ENCODE results near the gene ZNF212. TPM values are rescaled to one million over a fixed set of nuclear protein-coding genes. Genes with fewer than 3 reads are reported as not detected.

The ZNF212 gene
- polyA plus RNA-seq, 4 donors, result 15.5 to 21.2 (median 18.0) TPM

DNA sequence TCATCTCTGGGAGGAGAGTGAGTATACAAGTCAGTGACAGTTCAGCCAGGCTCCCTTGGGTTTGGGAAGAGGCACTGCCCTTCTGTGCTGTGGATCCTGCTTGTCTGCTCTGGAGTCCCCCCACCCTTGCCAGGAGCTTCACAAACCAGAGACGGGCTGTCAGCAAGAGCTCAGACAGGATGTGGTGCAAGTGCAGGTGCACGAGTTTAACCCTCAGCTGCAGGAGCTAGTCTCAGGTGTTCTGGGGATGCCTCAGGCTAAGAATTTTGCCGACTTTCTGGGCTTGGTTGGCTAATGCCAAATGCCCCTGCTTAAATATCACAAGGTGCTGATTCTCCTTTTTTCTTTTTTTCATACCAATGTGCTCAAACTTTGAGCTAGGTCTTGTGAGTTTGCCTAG, 44.9 kb downstream of the ZNF212 start:
- DNase-seq (ENCODE audit: low read depth in 4 of 4, low spot score in 3 of 4), result no peak

DNA sequence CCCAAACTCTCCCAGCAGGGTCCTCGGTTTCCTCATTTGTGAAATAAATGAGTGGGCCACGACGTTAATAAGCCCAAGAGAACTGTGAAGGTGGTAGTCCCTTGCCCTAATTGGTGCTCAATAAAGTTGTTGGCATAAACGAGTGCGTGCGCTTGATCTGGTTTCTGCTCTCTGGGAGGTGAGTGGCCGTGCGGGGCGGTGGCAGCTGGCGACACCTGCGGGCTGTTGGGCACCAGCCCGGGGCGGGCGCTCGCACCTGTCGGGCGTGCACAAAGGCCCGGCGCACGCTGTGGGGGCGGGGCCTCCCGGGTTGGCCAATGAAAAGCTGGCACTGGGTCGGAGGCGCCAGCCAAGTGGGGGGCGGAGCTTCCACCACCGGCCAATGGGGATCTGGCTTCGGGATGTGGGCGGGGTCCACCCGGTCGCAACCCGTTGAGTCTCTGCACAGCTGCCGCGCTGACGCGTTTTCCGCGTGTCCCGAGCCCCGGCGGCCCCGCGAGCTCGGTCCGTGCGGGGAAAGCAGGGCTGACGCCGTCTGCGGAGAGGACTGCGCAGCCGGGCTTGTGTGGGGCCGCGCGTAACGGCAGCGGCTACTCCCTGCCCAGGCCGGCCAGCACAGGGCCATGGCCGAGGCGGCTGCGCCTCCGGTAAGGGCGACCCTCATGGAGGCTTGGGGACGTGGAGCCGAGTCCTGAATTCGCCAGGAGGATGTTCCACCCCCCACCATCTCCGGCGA, 45.6 kb downstream of the ZNF212 start:
- DNase-seq (ENCODE audit: low read depth in 4 of 4, low spot score in 3 of 4), result peak; percentile 65 to 82 (median 80)

DNA sequence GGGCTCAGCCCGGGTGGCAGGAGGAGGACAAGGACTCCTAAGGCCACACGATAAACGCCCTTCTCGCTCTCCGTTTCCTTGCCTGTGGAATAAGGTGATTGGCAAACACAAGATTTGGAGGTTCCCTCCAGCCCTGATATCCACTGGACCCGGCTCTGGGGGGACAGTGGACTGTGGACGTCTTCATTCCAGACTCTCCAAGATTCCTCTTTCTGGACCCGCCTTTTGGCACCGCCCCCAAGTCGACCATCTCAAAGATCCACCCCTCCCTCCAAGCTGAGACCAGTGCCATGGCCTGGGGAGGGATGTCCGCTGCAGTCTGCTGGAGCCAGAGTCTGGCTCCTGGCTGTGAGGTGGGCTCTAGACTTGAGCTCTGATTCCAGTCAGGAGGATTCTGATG, 46.2 kb downstream of the ZNF212 start:
- peak in 2 of 4 donors; percentile 10 to 14 for DNase-seq (ENCODE audit: low read depth in 4 of 4, low spot score in 3 of 4)

DNA sequence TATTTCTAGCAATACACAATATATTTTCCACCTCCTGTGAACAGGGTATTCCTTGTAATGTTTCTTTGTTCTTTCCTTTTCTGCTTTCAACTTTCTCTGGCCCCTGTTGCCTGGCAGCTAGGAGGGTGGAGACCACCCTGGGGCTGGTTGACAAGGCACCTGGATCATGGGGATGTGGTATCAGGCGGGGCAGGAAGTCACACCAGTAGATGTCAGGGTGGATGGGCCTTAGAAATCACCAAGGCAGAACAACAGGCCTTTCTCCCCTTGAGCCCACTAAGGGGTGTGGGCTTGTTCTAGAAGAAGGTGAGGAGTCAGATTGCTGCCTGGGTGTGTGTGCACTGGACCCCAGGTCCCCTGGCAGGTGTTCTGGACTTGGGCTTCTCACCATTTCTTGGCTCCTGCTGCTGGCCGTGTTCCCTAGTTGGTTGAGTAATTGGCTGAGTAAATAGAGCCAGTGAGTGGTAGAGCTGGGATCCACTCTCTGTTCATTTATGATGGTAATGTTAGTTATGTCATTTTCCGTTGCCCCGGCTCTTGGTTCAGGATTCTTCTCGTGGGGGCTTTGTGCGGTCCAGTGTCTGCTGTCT, 47.5 kb downstream of the ZNF212 start:
- DNase-seq (ENCODE audit: low read depth in 4 of 4, low spot score in 3 of 4), result no peak

DNA sequence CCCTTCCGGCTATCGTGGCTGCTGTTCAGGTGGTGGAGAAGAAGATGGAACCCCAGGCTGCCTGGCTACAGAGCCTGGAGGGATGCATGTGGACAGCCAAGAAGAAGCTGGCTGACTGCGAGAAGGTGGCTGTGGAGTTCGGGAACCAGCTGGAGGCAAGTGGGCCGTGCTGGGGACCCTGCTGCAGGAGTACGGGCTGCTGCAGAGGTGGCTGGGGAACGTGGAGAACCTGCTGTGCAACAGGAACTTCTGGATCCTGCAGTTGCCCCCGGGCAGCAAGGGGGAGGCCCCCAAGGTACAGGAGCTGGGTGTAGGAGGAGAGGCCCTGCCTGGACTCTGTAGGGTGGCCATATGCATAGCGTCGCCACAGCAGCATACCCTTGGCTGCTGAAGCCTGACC, 48.2 kb downstream of the ZNF212 start:
- no peak for DNase-seq (ENCODE audit: low read depth in 4 of 4, low spot score in 3 of 4)

DNA sequence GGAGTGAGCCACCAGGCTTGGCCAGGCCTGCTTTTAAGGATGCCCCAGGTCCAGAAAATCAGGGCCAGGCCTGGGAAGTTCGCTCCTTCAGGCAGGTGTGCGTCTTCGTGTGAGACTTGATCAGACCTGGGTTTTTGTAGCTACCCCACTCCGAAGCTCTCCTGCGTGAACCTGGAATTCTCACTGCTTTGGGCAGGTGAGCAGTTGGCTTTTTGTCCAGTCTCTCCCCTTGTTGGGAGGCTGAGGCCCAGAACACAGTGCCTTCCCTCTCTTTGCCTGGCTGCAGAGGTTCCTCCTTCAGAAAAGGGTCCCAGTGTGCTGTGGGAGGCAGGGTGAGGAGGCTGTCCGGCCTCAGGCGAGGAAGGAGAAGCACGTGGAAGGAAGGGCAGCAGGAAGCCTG, 49.8 kb downstream of the ZNF212 start:
- no peak for DNase-seq (ENCODE audit: low read depth in 4 of 4, low spot score in 3 of 4)

DNA sequence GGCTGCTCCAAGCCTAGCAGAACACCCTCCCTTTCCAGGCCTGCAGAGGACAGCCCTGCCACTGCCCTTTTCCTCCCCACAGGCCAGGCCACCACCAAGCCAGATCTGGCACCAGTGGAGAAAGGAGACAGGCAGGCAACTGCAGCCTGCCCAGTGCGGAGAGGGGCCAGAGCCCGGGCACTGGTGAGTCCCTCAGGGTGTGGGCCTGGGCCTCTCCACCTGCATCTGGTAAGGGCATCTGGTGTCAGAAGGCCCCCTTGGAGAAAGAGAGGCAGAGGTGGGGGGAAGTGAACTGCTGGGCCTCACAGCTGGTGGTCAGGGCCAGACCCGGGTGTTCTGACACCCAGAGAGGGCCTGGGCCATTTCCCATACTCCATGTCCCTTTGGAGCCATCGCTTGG, 50.4 kb downstream of the ZNF212 start:
- DNase-seq (ENCODE audit: low read depth in 4 of 4, low spot score in 3 of 4), result no peak

DNA sequence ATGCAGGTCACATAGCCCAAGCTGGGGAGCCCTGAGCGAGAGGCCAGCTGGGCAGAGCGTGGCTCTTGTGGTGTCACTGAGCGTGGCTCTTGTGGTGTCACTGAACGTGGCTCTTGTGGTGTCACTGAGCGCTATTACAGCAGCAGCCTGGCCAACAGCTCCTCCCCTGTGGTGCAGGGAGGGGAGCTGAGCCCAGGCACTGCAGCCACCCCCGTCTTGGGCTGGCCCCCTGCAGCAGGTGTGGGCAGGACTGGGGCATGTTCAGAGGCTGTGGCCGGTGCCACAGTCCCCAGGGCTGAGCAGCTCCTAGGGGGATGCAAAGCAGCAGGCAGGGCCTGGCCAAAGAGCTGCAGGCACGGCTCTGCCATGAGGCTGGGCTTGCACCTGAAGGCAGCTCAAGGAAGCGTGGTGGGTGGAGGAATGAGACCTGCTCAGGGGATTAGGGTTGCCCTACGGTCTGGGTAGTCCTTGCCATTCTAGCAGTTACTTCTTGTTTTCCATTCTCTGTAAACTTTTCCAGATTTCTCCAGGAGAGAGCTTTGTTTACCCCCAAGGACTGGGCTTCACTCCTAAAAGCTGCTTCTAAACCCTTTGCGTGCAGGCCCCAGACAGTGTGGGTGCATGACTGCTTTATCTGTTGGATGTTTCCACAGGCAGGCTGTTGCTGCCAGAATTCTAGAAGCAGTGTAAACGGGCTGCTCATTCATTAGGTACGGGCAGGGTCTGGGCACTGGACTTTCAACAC, 51.8 kb downstream of the ZNF212 start:
- DNase-seq (ENCODE audit: low read depth in 4 of 4, low spot score in 3 of 4), result no peak

DNA sequence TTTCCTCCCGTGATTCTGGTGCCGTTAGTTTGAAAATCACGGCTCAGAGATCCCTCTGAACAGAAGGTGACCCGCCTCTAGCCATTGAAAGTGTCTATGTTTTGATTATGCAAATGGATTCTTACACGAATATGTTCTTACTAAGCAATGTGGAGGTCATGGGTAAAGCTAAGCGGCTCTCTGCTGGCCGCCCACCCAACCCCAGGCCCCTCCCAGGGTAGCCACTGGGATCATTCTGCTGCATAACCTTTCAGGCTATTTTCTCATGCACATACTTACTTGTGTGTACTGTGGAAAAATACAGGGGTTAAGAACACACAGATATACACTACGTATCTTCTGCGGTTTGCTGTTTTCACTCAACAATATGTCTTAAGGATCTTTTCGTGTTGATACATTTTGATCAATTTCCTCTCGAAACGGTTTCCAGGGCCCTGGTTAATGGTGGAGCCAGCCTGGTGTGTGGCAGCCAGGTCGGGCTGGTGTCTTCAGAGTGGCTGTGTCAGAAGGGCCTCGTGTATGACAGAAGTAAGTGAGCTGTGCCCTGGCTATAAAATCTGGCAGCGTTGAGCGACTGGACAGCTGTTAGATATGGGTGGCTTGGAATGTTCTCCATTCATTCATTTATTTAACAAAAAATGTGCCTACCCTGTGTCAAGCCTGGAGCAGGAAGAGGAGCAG, 52.5 kb downstream of the ZNF212 start:
- no peak for DNase-seq (ENCODE audit: low read depth in 4 of 4, low spot score in 3 of 4)

DNA sequence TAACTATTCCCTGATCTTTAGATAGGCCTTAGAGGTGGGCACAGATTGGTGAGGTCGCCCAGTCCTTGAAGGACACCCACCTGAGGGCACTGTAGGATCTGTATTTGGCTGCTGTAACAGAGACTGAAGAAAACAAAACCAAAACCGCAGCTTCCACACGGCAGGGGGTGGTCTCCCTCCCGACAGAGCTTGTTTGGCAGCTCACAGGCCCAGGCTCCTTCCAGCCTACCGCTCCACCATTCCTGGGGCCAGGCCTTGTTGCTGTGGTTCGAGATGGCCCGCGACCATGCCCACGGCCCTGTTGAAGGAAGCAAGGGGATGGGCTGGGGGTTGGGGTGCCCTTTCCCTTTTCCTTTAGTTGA, 53.0 kb downstream of the ZNF212 start:
- no peak for DNase-seq (ENCODE audit: low read depth in 4 of 4, low spot score in 3 of 4)

DNA sequence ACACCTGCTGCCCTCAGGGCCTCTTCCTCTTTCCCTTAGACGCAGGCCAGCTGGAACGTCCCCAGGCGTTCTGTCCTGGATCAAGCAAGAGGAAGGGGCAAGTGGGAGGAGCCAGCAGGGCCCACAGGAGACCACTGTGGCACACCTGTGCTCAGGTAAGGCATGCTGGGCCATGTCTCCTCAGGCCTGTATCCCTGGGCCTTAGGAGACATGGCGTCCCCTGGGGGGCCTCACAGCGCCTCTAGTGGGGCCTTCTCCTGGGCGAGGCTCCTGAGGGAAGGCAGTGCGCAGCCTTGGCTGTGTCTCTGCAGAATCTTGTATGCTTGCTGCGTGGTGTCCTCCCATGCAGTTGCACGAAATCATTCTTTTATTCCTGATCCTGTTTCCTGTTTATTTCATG, 53.9 kb downstream of the ZNF212 start:
- DNase-seq (ENCODE audit: low read depth in 4 of 4, low spot score in 3 of 4), result no peak

DNA sequence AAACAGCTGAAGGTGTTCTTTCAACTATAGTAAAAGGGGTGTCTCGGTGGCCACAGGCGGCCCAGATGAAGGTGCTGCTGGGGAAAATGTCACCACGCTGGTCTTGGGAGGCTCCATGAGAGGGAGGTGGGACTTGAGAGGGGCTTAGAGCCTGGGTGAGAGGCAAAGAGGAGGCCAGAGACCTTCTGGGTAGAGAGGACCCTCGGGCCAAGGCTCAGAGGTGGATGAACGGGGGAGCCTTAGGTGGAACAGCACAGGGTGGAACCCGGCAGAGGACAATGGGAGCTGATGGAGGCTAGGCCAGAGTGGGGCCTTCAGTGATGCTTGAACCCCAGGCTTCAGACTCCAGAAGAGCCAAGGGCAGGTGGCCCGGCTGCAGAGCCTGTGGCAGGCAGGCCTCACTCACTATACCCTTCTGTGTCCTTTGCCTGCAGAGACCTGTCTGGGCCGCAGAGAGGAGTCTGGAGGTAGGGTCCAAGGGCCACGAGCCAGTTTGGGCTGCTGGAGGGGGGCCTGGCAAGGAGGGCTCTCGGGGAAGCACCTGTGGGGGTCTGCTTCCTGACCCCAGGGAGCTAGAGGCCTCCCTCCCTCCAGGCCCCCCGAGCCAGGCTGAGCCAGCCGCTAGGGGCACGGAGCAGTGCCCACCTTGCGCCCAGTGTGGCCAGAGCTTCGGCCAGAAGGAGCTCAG, 54.6 kb downstream of the ZNF212 start:
- no peak for DNase-seq (ENCODE audit: low read depth in 4 of 4, low spot score in 3 of 4)

DNA sequence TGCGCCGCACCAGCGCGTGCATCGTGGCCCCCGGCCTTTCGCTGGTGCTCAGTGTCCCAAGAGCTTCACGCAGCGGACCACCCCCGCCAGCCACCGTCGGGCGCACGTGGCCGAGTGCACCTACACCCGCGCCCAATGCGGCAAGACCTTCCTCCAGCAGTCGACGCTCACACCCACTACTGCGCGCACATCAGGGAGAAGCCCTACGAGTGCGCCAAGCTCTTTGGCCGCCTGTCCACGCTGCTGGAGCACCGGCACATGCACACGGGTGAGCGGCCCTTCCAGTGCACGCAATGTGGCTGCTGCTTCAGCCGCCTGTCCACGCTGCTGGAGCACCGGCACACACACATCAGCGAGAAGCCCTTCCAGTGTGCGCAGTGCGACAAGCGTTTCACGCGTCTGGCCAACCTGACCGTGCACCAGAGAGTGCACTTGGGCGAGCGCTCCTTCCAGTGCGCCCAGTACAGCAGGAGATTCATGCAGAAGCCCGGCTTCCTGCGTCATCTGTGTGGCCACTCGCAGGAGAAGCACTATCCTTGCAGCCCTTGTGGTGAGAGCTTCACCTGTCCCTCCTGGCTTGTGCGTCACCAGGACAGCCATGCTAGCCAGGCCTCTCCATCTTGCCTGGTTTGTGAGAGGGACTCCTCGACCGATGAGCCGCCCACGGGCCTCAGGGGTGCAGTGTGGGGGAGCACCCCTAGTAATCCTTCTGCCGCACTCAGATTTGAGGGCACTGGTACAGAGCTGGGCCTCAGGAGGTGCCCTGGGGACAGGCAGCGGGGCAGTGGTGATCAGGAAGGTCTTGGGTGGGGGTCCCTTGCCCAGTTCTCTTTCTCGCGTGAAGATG, 55.4 kb downstream of the ZNF212 start:
- no peak for DNase-seq (ENCODE audit: low read depth in 4 of 4, low spot score in 3 of 4)

DNA sequence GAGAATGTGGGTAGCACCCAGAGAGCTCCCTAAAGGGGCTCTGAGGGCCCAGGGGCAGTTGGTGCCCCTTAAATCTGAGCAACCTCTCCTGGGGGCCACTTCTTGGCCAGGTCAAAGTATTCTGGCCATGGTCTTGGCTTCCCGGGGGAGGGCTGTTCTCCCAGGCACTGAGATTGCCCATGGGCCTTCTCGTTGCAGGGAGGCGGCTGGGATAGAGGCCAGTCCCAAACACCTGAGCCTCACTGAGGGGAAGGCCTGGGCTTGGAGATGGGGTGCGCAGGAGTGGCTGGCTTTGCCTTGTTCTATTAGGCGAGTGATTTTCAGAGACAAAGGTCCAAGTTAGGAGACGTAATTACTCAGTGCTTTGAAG, 56.0 kb downstream of the ZNF212 start:
- no peak for DNase-seq (ENCODE audit: low read depth in 4 of 4, low spot score in 3 of 4)

DNA sequence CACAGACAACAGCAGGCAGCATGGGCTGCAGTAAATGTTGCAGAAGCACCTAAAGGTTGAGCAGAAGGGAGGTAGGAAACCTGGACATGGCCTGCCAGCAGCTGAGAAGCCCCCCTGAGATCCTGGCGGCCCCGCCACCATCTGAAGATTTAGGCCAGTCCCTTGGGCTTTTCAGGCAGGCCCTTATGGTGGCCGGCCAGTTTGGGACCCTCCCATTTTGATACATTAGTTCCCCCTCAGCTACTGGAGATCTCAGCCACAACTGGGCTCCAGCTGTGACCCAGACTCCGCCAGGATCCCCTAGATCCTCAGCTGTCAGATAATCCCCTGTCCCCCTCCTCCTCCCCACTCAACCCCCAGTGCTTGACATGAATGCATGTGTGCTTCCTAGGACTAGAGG, 56.9 kb downstream of the ZNF212 start:
- no peak for DNase-seq (ENCODE audit: low read depth in 4 of 4, low spot score in 3 of 4)

DNA sequence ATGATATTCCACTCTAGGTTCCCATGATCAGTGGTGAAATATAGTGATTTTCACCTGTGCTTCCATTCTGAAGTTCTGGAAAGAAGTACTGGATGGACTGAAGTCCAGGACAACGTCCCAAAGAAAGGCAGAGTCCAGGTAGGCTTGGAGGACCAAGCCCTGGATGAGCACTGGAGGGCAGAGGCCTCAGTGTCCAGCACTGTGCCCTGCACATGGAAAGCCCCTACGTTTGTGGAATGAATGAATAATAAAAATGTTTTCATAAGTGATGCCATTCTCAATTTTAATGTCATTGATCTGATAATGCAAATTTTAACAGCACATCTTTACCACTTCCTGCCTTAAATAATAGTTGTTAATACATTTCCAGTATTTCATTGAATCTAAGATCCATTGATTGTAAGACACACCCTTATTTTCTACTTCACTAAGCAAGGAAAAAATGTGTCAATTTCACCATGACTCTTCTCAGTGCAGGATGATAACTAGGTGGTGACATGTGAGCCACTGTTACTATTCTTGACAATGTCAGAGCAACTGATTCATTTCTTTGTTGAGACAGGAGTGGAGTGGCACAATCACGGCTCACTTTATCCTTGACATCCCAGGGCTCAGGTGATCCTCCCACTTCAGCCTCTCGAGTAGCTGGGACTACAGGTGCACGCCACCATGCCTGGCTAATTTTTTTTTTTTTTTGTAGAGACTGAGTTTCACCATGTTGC, 57.7 kb downstream of the ZNF212 start:
- no peak for DNase-seq (ENCODE audit: low read depth in 4 of 4, low spot score in 3 of 4)

DNA sequence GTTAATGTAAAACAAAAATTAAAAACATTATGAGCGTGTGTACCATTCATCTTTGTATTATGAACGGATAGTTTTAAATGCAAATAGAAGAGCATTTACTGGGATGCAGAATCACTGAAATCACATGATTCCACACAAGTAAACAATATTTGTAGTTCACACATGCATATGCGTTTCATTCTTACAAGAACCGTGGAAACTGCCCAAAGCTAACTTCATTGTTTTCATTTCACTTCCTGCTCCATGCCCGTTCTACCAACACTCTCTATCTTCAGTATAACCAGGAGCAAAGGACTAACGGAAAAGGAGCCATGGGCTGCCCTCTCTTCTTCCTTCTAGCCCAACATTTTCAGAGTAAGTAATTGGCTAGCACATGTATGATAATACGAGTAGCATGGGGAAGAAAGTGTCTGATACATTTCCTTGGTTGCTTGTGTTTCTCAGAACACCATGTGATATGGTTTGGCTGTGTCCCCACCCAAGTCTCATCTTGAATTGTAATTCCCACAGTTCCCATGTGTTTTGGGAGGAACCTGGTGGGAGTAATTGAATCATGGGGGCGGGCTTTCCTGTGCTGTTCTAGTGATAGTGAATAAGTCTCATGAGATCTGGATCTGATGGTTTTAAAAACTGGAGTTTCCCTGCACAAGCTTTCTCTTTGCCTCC, 61.3 kb downstream of the ZNF212 start:
- DNase-seq (ENCODE audit: low read depth in 4 of 4, low spot score in 3 of 4), result no peak

DNA sequence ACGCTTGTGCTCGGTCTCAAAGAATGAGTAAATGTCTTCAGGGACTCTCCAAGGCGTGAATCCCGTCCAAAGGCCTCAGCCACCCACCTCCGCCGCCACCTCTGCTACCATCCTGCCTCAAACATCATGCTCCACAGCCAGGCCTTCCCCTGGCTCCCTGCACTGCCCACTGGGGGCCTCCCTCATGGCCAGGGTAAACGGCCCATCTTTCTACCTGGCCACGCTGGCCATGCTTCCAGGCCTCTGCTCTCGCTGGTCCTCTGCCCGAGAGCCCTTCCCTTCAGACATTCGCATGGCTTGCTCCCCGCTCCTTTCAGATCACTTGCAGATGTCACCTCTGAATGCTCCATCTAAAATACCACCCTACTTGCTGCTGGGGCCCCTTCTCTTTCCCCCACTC, 62.8 kb downstream of the ZNF212 start:
- DNase-seq (ENCODE audit: low read depth in 4 of 4, low spot score in 3 of 4), result no peak

DNA sequence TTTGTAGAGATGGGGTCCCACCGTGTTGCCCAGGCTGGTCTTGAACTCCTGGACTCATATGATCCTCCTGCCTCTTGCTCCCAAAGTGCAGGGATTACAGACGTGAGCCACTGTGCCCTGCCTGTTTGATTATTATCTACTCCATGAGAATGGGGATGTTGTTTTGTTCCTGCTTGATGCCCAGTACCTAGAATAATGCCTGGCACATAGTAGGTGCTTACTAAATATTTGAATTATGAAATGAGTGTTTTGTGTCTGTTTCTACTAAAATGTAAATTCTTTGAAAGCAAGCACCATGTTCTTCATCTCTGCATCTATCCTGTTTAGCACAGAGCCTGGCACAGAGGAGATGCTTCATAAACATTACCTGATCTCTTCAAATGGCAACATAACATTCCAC, 63.4 kb downstream of the ZNF212 start:
- no peak for DNase-seq (ENCODE audit: low read depth in 4 of 4, low spot score in 3 of 4)

Data from left renal pelvis (tissue), 4 donors.